Testis (tissue), 2 donors: ENCODE measurements around the gene OR2W3.

Experiments
- CTCF ChIP-seq, 3 experiments: fragments of 450-650 bp in 2 of 3; fragments of 200-600 bp in 1 of 3; sonication (generic) in 1 of 3; IDR thresholded peaks; one replicate each; pipeline ENCODE4 v1.5.1; 2016 to 2019; ENCODE audit warnings: antibody characterized with exemption in 3 of 3, mild to moderate bottlenecking in 2 of 3, moderate library complexity in 1 of 3
- POLR2A ChIP-seq: fragments of 450-650 bp; IDR thresholded peaks from one replicate; pipeline ENCODE4 v1.6.1; 2017; ENCODE audit warnings: antibody characterized with exemption, mild to moderate bottlenecking, moderate library complexity

GRCh38 chr1:247862756-247863155, 32.6 kb upstream of the OR2W3 start:
- no peak for TF ChIP-seq CTCF (IDR thresholded peaks at IDR 0.05)
- no peak for TF ChIP-seq POLR2A
